HUES64 (cell line): ENCODE data around the gene SMAD4.

Experiments
- H3K27ac ChIP-seq: 2 replicates; pipeline ENCODE4 v1.7.0; 2013; ENCODE audit warnings: low read depth, low read length, inconsistent platforms
- H3K27me3 ChIP-seq: 2 replicates; pipeline ENCODE4 v1.6.1; 2013; ENCODE audit warnings: mild to moderate bottlenecking, low read length; ENCODE audit not compliant: insufficient read depth
- H3K36me3 ChIP-seq: 2 replicates; pipeline ENCODE4 v1.6.1; 2013; ENCODE audit warnings: mild to moderate bottlenecking, low read length; ENCODE audit not compliant: insufficient read depth
- H3K4me1 ChIP-seq: 2 replicates; pipeline ENCODE4 v1.6.1; 2013; ENCODE audit warnings: mild to moderate bottlenecking, low read length, moderate library complexity; ENCODE audit not compliant: insufficient read depth
- H3K4me3 ChIP-seq: 2 replicates; pipeline ENCODE4 v1.5.1; 2013; ENCODE audit warnings: mild to moderate bottlenecking, low read length, moderate library complexity
- H3K9ac ChIP-seq: 2 replicates; pipeline ENCODE4 v1.6.1; 2013; ENCODE audit warnings: mild to moderate bottlenecking, low read depth, low read length
- H3K9me3 ChIP-seq: 2 replicates; pipeline ENCODE4 v1.6.1; 2013; ENCODE audit warnings: low read depth, low read length; ENCODE audit not compliant: insufficient read depth
- WGBS: fragments of 150-250, 120-280 bp; methylation state at CpG from one replicate; pipeline ENCODE4 v1.1.7; 2013; ENCODE audit warnings: missing lambda C conversion rate; 5-methylcytosine and 5-hydroxymethylcytosine counted together

The SMAD4 gene

DNA sequence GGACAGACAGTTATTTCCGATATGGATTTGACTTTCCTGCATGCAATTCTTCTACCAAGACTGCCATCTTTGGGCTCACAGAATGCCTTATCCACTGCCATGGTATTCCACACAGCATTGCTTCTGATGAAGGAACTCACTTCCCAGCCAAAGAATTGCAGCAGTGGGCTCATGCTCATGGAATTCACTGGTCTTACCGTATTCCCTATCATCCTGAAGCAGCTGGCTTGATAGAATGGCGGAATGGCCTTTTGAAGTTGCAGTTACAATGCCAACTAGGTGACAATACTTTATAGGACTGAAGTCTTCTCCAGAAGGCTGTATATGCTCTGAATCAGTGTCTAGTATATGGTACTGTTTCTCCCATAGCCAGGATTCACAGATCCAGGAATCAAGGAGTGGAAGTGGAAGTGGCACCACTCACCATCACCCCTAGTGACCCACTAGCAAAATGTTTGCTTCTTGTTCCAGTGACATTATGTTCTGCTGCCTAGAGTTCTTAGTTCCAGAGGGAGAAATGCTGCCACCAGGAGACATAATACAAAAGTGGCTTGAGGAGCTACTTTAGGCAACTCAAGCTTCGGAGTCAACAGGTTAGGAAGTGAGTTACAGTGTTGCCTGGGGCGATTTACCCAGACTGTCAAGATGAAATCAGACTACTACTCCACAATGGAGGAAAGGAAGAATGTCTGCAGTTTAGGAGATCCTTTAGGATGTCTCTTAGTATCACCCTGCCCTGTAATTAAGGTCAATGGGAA lies 23.8 kb upstream of the SMAD4 start:
- H3K4me1 ChIP-seq = peaks cover 13% of the 10 kb centered on the region
- H3K9ac ChIP-seq = no peak overlapping the region
- no peak overlapping the region; the same call in 1 of the 2 replicates for H3K27ac ChIP-seq
- 85% methylated on average over 5 of the region's 5 CpGs for WGBS
- no peaks in the 10 kb centered on the region for H3K36me3 ChIP-seq
- H3K9me3 ChIP-seq = no peaks in the 10 kb centered on the region
- H3K4me3 ChIP-seq = no peak overlapping the region
- no peaks in the 10 kb centered on the region for H3K27me3 ChIP-seq

DNA sequence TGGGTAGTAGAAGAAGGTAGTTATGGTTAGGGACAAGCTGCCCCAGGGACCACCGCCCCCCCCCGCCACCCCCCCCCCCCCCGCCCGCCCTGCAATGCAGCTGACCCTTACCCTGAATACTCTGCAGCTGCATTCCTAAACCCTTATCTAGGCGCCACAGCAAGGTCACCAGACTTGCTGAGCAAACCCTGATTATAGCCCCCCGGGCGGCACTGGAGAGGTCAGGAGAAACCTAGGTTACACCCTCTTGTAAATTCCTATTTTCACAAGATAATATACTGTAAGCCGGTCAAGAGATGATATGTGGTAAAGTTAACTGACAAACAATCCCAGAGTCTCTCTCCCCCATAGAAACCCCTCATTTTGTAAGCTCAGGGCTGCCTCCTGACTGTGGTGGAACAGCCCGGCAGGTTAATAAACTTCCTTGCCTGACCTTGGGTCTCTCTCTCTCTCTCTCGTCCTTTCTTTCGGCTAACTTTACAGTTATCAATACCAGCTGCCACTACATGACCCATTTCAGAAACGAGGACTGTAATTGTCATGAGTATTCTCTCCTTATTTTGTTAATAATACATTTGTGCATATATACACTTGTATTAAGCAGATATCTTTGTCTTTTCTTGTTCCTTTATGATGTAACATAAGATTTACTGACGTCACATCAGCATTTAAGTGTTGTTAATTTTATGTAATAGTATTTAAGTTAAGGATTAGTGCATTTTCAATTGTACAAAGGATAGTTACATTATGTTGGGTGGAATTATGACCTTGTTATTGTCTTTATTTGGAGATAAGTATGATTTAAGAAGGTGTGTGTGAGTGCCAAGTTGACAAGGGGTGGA lies 22.8 kb upstream of the SMAD4 start:
- 88% methylated on average over 7 of the region's 13 CpGs for WGBS
- Histone ChIP-seq H3K9me3 (no peaks in the 10 kb centered on the region), H3K36me3 (no peaks in the 10 kb centered on the region), H3K4me3 (no peak overlapping the region), H3K4me1 (peaks cover 13% of the 10 kb centered on the region), H3K27me3 (no peaks in the 10 kb centered on the region), H3K27ac (no peak overlapping the region), H3K9ac (no peak overlapping the region)

DNA sequence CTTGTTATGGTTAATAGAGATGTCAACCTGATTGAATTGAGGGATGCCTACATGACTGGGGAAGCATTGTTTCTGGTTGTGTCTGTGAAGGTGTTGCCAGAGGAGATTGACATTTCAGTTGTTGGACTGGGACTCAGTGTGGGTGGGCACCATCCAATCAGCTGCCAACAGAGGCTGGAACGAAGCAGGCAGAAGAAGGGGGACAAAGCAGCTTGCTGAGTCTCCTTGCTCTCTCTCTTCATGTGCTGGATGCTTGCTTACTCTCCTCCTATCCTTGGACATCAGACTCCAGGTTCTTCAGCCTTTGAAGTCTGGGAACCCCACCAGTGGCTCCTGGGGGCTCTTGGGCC lies 22.2 kb upstream of the SMAD4 start:
- Histone ChIP-seq H3K9ac (no peak overlapping the region), H3K27me3 (no peaks in the 10 kb centered on the region), H3K9me3 (no peaks in the 10 kb centered on the region), H3K36me3 (no peaks in the 10 kb centered on the region), H3K4me3 (no peak overlapping the region), H3K27ac (no peak overlapping the region), H3K4me1 (peaks cover 13% of the 10 kb centered on the region)
- WGBS = 77% methylated on average over 1 of the region's 1 CpG

DNA sequence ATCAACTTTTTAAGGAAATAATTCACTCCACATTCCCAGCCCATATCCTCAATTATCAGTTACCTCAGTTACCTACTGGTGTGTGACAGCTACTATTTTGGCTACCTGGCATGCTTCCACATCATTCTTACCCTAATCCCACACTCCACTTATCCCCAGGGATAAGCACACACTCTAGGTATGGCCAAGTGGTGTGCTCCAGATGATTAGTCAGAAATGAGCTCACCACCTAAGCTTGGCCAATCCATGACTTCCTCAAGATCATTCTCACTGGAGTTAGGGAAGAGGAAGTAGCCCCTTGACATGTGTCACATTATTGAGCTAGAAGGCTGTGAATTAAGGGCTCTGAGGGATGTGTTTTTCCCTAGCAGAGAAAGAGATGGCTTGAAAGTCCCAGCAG lies 20.9 kb upstream of the SMAD4 start:
- peaks cover 13% of the 10 kb centered on the region for H3K4me1 ChIP-seq
- no peaks in the 10 kb centered on the region for H3K27me3 ChIP-seq
- H3K9ac ChIP-seq = no peak overlapping the region
- H3K9me3 ChIP-seq = no peaks in the 10 kb centered on the region
- H3K4me3 ChIP-seq = no peak overlapping the region
- H3K36me3 ChIP-seq = no peaks in the 10 kb centered on the region
- no peak overlapping the region for H3K27ac ChIP-seq

GRCh38 chr18:51010218-51010617 lies 19.8 kb upstream of the SMAD4 start:
- Histone ChIP-seq H3K4me3 (no peak overlapping the region), H3K27me3 (no peaks in the 10 kb centered on the region), H3K4me1 (peaks cover 13% of the 10 kb centered on the region), H3K27ac (no peak overlapping the region), H3K36me3 (no peaks in the 10 kb centered on the region), H3K9me3 (0 out of 2 replicates have a peak, but pooled peaks cover 8% of the 10 kb centered on the region), H3K9ac (no peak overlapping the region)

DNA sequence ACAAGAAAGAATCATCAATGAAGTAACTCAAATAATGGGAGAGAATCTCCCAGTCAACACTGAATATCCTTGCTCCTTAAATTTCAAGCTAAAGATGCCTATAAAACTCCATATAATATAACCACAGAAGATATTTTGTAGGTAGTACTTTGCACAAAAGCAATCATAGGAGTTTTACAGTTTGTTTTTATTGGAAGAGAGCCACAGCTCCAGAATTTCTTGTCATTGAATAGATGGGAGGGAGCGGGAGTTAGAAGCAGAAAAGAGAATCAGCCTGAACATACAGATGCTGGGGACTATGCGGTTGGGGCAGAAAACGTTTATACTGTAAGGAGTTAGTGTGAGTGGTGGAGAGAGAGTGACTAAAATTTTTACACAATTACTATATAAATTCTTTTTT lies 18.3 kb upstream of the SMAD4 start:
- no peak overlapping the region for H3K4me3 ChIP-seq
- 0 out of 2 replicates have a peak, but pooled peaks cover 8% of the 10 kb centered on the region for H3K9me3 ChIP-seq
- H3K36me3 ChIP-seq = no peaks in the 10 kb centered on the region
- no peak overlapping the region for H3K27ac ChIP-seq
- H3K9ac ChIP-seq = no peak overlapping the region
- WGBS = 90% methylated on average over 3 of the region's 3 CpGs
- H3K4me1 ChIP-seq = peaks cover 12% of the 10 kb centered on the region
- no peaks in the 10 kb centered on the region for H3K27me3 ChIP-seq

DNA sequence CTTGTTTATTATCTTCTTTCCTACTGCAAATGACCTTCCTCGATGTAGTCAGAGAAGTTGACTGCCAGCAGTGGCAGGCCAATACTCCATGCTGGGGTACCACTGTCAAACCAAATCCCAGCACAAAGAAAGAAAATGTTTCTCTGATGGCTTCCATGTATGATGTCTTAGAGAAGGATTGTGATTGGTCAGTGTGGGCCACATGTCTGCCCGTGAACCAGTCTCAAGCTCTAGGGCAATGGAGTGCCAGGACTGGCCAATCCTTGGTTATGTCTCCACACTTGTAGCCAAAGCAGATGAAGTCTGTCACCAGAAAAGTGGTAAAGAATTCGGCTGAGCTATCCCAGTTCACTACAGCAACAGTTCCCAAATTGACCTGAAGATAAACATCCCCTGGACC lies 17.6 kb upstream of the SMAD4 start:
- Histone ChIP-seq H3K4me1 (peaks cover 14% of the 10 kb centered on the region), H3K4me3 (no peak overlapping the region), H3K36me3 (no peaks in the 10 kb centered on the region), H3K27ac (no peak overlapping the region), H3K9me3 (0 out of 2 replicates have a peak, but pooled peaks cover 8% of the 10 kb centered on the region), H3K9ac (no peak overlapping the region), H3K27me3 (no peaks in the 10 kb centered on the region)
- 88% methylated on average over 3 of the region's 3 CpGs for WGBS

DNA sequence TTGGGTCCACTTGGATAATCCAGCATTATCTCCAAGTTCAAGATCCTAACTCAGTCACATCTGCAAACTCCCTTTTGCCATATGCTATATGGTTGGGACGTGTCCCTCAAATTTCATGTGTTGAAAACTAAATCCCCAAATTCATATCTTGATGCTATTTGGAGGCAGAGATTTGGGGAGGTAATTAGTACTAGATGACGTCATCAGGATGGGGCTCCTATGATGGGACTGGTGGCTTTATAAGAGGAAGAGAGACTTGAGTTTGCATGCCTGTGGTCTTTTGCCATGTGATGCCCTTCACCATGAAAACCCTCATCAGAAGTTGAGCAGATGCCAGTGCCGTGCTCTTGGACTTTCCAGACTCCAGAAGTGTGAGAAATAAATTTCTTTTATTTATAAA lies 16.8 kb upstream of the SMAD4 start:
- H3K27me3 ChIP-seq = no peaks in the 10 kb centered on the region
- peaks cover 14% of the 10 kb centered on the region for H3K4me1 ChIP-seq
- no peak overlapping the region for H3K4me3 ChIP-seq
- 93% methylated on average over 2 of the region's 3 CpGs for WGBS
- H3K27ac ChIP-seq = no peak overlapping the region
- no peak overlapping the region for H3K9ac ChIP-seq
- H3K36me3 ChIP-seq = no peaks in the 10 kb centered on the region
- 0 out of 2 replicates have a peak, but pooled peaks cover 8% of the 10 kb centered on the region for H3K9me3 ChIP-seq

DNA sequence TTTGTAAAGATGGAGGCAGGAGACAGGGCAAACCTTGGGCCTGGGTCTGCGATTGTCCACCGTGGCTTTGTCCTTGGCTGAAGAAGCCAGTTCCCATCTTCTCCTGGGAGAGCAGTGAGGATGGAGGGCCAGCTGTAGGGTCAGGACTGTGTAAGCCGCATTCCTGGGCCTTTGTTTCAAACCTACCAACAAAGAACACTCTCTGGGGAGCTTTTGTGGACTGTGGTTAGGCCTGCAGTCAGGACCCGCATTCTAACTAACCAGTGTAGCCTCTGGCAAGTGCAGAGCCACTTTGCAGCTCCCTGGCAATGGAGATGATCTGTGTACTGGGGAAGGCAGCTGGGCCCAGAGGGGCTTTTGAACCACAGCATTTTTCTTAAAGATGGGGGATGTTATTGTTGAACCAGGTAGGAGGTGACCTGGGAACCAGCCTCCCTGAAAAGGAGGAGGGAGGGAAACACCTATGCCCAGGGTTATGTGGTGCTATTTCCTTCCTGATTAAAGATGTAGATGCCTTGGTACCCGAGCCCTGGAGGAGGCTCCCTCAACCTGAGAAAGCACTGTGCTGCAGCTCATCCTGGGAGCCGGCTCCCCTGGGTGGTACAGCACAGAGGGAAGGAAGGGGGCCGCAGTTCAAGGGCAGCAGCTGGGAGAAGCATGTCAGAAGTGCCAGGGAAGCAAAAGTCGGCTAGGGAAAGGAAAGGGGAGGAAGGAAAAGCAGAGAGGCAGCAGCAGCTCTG lies 12.7 kb upstream of the SMAD4 start:
- no peaks in the 10 kb centered on the region for H3K27me3 ChIP-seq
- no peak overlapping the region for H3K9ac ChIP-seq
- peak overlapping the region; percentile 67 for H3K27ac ChIP-seq
- 0 out of 2 replicates have a peak, but pooled peaks cover 8% of the 10 kb centered on the region for H3K9me3 ChIP-seq
- WGBS = 62% methylated on average over 8 of the region's 8 CpGs
- peaks cover 14% of the 10 kb centered on the region for H3K4me1 ChIP-seq
- H3K36me3 ChIP-seq = no peaks in the 10 kb centered on the region
- H3K4me3 ChIP-seq = no peak overlapping the region

DNA sequence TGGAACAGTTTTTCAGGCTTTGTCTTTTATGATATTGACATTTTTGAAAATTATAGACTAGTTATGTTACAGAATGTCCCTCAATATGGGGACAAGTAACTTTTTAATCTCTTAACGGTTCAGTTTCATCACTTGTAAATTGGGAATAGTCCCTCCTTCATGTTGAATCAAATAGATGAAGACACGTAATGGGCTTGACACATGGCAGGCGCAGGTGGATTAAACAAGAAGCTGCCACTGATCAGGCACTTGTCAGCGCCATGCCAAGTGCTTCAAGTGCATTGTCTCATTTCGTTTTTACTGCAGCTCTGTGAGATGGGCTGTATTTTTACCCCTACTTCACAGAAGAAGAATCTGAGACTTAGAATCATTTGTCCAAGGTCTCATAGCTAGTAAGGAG lies 9.5 kb upstream of the SMAD4 start:
- Histone ChIP-seq H3K9me3 (no peaks in the 10 kb centered on the region; the same call in 1 of the 2 replicates), H3K27me3 (no peaks in the 10 kb centered on the region), H3K4me1 (peaks cover 14% of the 10 kb centered on the region), H3K4me3 (no peak overlapping the region), H3K36me3 (peaks cover 4% of the 10 kb centered on the region), H3K9ac (no peak overlapping the region), H3K27ac (no peak overlapping the region)
- 93% methylated on average over 5 of the region's 5 CpGs for WGBS
